GM18858 (cell line): ENCODE data around the gene GBP7.
A peak's percentile ranks its signal among the peaks of the same experiment; 100 is the strongest.
"Not testable (repeated sequence)": the region's sequence is repeated elsewhere in the genome, so short reads cannot be mapped to it uniquely, and the experiment has no call there.

ENCODE experiments used
- ATAC-seq: cut with Tn5 transposase; IDR thresholded peaks from one replicate; pipeline ENCODE4 v1.9.1; 2021; ENCODE audit not compliant: unreplicated experiment

The GBP7 gene

DNA sequence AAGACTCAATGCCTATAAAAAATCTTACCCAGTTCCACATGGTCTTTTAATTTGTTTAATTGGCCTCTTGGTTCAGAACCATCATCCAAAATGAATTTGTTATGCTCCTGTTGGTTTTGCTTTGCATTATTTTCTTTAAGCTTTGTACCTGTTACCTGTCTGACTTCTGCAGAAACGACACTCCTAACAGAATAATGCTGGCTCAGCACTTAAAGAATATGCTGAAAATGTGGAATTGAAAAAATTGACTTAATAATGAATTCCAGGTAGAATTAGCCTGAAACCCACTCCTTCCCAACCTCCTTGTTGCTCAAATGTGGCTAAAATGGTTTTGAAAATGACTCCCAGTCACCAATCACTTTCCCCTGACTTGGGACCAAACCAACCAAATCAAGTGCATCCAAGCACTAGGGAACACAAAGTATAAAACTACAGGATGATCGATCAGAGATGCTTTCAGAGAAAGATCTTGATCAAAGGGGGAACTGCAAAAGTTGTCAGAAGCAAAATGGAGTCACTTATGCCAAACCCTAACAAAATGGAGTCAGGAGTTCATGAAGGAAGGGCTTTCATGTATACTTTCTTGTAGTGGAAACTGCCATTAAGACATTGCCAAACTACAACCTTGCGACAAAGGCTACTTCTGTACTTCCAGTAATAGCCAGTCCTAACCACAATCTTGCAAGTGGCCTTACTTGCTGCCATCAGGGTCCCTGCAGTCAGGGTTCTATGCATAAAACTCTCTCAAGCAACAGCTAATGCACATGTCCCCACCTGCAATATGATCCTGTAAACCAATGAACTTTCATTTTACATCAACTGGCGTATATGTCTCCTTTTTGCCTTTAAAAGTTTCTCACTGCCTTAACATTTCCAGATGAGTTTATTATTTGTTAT is 5.4 kb downstream of the GBP7 start:
- no peak for ATAC-seq

DNA sequence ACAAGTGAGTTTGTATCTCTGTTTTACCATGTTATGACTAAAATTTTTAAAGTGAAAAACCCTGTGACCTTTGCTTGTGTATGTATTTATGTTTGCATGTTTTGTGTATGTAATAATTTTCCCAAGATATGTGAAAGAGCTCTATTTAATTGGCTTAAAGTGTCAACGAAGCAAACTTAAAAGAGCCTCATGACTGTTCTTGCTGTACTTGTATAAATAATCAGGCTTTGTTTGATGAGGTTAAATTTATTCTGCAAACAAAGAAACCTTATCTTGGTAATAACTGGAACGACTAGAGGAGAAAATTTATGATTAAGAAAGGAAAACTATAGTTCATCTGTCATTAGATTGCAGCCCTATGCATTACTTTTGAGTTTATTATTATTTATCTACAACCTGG is 6.6 kb downstream of the GBP7 start:
- no peak for ATAC-seq

DNA sequence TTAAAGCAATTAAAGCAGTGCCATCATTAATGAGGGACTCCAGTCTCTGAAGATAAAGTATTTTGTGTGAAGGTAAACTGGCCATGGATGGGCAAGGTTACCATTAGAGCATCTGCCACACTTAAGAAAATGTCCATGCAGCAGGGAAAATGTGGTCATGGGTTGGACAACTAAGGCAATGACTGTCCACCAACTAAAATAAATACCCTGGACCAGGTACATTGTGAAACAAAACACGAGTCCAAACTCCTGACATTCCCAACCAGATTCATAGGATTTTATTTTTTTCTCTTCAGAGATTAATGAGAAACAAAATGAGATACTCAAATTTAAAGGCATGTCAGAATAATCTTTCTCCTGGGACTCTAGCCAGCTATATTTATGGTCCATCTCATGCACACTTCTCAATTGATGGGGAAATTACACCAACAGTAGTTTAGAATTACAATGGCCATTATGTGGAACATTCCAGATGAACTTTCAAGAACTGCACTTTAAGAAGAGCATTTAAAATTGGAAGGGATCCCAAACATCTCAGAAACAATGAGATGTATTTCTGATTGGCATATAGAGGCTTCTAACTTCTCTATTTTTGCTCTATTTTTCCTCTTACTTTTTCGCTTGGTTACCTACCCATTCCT is 8.1 kb downstream of the GBP7 start:
- ATAC-seq: no peak

DNA sequence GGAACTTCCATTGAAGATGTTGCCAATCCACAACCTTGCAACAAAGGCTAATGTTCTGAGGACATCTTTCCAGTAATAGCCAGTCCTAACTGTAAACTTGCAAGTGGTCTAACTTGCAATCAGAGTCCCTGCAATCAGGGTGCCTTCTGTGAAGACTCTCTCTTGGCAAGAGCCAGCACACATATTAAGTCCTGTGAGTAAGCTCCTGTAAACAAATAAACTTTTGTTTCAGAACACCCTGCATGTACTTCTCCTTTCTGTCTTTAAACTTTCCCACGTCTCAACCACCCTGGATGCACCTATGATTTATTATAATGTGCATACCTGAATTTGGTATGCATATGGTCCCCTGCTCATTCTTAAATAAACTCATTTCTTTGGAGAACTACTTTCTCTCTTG is 9.1 kb downstream of the GBP7 start:
- ATAC-seq: no peak

DNA sequence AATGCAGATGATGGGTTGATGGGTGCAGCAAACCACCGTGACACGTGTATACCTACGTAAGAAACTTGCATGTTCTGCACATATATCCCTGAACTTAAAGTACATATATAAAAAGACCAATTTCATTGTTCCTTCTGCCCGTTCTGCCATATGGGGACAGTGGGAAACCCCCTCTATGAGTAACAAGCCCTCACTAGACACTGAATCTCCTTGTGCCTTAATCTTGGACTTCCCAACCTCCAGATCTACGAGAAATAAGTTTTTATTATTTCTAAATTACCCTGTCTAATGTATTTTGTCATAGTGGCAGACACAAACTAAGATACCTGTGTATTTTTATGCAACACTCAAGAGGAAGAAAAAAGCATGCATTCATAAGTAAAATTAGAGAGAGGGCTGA is 10.0 kb downstream of the GBP7 start:
- no peak for ATAC-seq

- no peak for ATAC-seq
These were observed 24.8 kb downstream of the GBP7 start for GRCh38 chr1:89151047-89151446.

DNA sequence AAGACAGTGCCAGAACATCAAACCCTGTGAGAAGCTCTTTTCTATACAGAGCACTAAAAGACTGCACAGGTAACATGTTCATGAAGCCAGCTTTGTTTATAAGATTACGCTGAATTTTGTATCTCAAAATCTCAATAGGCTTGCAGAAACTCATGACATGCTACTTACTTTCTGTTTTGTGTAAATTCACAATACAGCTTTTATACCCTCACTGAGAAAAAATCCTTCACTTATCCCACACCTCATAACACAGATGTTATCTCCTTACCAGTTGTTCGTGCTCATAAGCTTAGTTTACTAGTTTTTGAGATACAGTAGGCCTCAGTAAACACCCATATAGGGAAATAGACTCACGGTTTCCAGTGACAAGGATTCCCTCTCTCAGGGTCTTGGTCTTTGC is 25.8 kb downstream of the GBP7 start:
- ATAC-seq: no peak

- no peak for ATAC-seq
These were observed 26.6 kb downstream of the GBP7 start for GRCh38 chr1:89149229-89149628.

- no peak for ATAC-seq
These were observed 27.8 kb downstream of the GBP7 start for GRCh38 chr1:89147678-89148658.

DNA sequence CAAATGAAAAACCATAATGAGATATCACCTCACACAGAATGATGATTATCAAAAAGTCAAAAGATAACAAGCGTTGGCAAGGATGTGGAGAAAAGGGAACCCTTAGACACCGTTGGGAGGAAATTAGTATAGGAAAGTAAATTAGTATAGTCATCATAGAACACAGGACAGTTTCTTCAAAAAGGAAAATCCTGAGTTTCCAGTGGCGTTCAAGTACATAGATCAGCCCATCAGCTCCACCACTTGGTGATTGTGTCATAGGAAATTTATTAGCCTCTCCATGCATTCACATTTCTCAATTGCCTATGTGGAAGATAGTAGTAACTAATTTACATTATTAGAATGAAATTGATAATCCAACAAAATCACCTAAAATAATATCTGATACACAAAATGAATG is 29.1 kb downstream of the GBP7 start:
- ATAC-seq: no peak

GRCh38 chr1:89143484-89143883 is 32.3 kb downstream of the GBP7 start:
- ATAC-seq: no peak

DNA sequence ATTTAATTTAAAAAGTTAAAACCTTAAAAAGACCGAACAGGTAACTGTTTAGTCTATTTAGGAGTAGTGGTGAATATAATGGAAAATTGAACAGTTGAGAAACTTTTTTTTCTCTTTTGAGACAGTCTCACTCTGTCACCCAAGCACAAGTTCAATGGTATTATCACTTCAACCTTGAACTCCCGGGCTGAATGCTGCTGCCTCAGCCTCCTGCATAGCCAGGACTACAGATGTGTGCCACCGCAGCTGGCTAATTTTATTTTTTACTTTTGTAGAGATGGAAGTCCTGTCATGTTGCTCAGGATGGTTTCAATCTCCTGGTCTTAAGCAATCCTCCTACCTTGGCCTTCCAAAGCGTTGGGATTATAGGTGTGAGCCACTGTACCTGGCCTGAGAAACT is 33.6 kb downstream of the GBP7 start:
- no peak for ATAC-seq

GRCh38 chr1:89133747-89134146 is 42.1 kb downstream of the GBP7 start:
- ATAC-seq: no peak

GRCh38 chr1:89130716-89131115 is 45.1 kb downstream of the GBP7 start:
- no peak for ATAC-seq

GRCh38 chr1:89129911-89130310 is 45.9 kb downstream of the GBP7 start:
- no peak for ATAC-seq

DNA sequence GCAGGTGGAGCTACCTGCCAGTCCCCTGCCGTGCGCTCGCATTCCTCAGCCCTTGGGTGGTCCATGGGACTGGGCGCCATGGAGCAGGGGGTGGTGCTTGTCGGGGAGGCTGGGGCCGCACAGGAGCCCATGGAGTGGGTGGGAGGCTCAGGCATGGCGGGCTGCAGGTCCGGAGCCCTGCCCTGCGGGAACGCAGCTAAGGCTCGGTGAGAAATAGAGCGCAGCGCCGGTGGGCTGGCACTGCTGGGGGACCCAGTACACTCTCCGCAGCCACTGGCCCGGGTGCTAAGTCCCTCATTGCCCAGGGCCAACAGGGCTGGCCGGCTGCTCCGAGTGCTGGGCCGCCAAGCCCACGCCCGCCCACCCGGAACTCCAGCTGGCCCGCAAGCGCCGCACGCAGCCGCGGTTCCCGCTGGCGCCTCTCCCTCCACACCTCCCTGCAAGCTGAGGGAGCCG is 47.8 kb downstream of the GBP7 start:
- not testable (repeated sequence) for ATAC-seq

- not testable (repeated sequence) for ATAC-seq
These were observed 48.9 kb downstream of the GBP7 start for GRCh38 chr1:89126602-89127565.

DNA sequence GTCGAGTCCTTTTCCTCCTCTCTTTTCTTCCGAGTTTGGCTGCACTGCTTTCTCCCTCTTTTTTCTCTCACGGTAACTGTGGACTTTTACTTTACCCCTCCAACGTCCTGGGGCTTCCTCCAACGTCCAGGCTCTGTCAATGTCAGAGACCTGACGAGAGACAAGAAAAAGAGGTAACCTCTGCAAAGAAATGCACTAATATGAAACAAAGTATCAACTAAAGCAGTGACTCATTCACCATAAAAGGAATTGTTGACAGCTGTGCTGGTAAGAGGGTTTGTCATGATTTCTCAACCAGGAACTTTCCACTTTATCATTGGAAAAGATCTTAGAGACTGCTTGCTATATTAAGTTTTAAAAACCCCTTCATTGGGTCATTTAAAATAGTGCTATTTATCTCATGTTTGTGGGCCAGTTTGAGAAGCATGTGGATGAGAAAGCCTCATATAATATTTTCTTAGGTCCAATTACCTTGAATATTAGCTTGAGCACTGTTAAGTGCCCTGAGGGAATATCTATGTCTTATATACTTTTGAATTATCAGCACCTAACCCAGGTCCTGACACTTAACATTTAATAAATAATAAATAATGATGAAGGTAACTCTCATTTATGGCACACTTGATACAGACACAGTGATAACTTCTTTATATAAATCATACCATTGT is 49.8 kb downstream of the GBP7 start, which contains the start of gene GBP2:
GBP2 (minus strand) TSS at position 202 of the 668 bp plus-strand sequence. CDS start 4,148 bp downstream, outside the sequence.
- ATAC-seq: peak; percentile 82

- no peak for ATAC-seq
These were observed 50.4 kb downstream of the GBP7 start for GRCh38 chr1:89125240-89125912.
